ENCODE measurements around the gene CDYL. TPM values are rescaled to one million over a fixed set of nuclear protein-coding genes. Genes with fewer than 3 reads are reported as not detected.

CDYL gene
- total and polyA plus RNA-seq, 2 of the 4 experiments (the other 2 are of a cell fraction) = 14.2 to 92.1 TPM

DNA sequence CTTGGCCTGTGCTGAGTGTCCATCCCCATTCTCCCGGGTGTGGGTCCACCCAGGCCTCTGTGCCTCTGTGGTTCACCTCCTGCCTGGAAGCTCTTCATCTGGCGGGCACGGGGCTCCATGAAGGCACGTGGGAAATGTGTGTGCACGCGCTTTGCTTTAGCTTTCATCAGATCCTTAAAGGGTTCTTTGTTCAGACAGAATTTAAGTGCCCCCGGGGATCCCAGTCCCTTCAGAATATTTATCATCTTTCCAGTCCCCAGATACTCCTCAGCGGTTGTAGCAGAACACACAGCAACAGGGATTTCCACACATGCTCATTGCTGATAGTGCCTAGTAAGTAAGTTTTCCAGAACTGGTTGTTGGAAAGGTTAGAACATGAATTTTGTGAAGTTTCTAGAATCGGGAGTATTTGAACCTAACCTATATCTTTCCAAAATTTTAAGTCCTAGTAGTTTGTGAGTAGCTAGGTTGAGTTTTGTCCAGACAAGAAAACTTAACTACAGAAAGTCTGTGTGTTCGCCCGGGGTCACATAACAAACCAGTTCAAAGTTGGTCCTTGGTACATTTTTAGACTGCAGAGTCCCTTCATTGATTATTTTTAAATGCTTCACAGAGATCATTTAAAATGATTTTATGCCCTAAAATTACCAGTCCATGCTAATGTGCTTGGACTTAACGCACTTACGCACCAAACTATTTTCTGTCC is 159.9 kb downstream of the CDYL start:
- ChIA-PET CTCF (no interaction called here), POLR2A (ENCODE audit: unreplicated experiment) (no interaction called here)
- in situ Hi-C loops (cut with MboI; ENCODE audit: low sequenced_read_pairs) = loop anchor here (10.0 kb wide), 1 partner anchor 881 kb away; no protein-coding TSS in a partner anchor
- peaks cover 25% of the 10 kb centered on the region for H3K9me1 ChIP-seq (ENCODE audit: insufficient read depth, low read length)
- no peak overlapping the region for H2BK120ac ChIP-seq (ENCODE audit: low read depth, low read length)
- no peak overlapping the region for H2BK15ac ChIP-seq (ENCODE audit: low read depth, low read length)
- H3K27me3 ChIP-seq (ENCODE audit: control insufficient read depth, insufficient read depth, low read length) = no peaks in the 10 kb centered on the region
- no peak overlapping the region for H2BK20ac ChIP-seq (ENCODE audit: low read depth, low read length)
- H4K20me1 ChIP-seq (ENCODE audit: insufficient read depth, low read length) = peaks cover 26% of the 10 kb centered on the region; the same call in 1 of the 2 replicates
- TF ChIP-seq RAD21 (IDR thresholded peaks at IDR 0.05; ENCODE audit: low read length) (no peak), NFE2L2 (IDR thresholded peaks at IDR 0.05; ENCODE audit: low read depth, low read length) (no peak)
- TF ChIP-seq, protein P1, sequence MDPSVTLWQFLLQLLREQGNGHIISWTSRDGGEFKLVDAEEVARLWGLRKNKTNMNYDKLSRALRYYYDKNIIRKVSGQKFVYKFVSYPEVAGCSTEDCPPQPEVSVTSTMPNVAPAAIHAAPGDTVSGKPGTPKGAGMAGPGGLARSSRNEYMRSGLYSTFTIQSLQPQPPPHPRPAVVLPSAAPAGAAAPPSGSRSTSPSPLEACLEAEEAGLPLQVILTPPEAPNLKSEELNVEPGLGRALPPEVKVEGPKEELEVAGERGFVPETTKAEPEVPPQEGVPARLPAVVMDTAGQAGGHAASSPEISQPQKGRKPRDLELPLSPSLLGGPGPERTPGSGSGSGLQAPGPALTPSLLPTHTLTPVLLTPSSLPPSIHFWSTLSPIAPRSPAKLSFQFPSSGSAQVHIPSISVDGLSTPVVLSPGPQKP (IDR thresholded peaks at IDR 0.05; ENCODE audit: borderline replicate concordance, low read depth, low read length) = no peak
- H2AFZ ChIP-seq (replicated peaks; ENCODE audit: low read length, poor library complexity) = no peak overlapping the region
- H3K4me3 ChIP-seq (ENCODE audit: insufficient read depth, low read depth, low read length) = no peak overlapping the region
- H3K14ac ChIP-seq (replicated peaks; ENCODE audit: low read depth, low read length) = no peak overlapping the region
- no peak overlapping the region for H3K18ac ChIP-seq (ENCODE audit: low read depth, low read length)
- dilution Hi-C loops (cut with HindIII; ENCODE audit: low sequenced_read_pairs, unreplicated experiment) = no loop called here
- H3K4me2 ChIP-seq (ENCODE audit: low read depth, low read length) = no peak overlapping the region
- no peak overlapping the region for H2AK9ac ChIP-seq (replicated peaks; ENCODE audit: low read depth, low read length, poor library complexity)
- no peak overlapping the region for H3K27ac ChIP-seq (ENCODE audit: insufficient read depth, low read length)
- no peak overlapping the region for H2BK5ac ChIP-seq (ENCODE audit: low read depth, low read length, poor library complexity, severe bottlenecking)
- BruUV-seq (replicated peaks) = no TSS peak
- peaks cover 1% of the 10 kb centered on the region; the same call in 1 of the 2 replicates for H3K36me3 ChIP-seq (ENCODE audit: control insufficient read depth, insufficient read depth, low read length)
- no peak overlapping the region for H4K91ac ChIP-seq (ENCODE audit: insufficient read depth, low read depth, low read length)
- DNase-seq (no peak), ATAC-seq (ENCODE audit: low read depth) (no peak)
- H3K56ac ChIP-seq (ENCODE audit: extremely low read depth, insufficient read depth, low read length) = no peak overlapping the region
- H3K9me3 ChIP-seq (ENCODE audit: control insufficient read depth, insufficient read depth, low read length) = no peaks in the 10 kb centered on the region
- 87% methylated on average over 3 of the region's 13 CpGs; no CpG with 5 or more reads in 1 of the 2 experiments for WGBS, 2 experiments (ENCODE audit: extremely low coverage in 2 of 2, insufficient read length in 1 of 2)
- H2AK5ac ChIP-seq (ENCODE audit: low read depth, low read length) = peak overlapping the region; percentile 14; the same call in 1 of the 2 replicates
- H4K8ac ChIP-seq (ENCODE audit: low read depth in 2 of 2, low read length in 2 of 2) = no peak overlapping the region
- intact Hi-C loops (cut with micrococcal nuclease) = loop anchor here (1.0 to 2.0 kb wide), 3 partner anchors 159 to 623 kb away; partner anchors contain the start of gene CDYL
- H3K79me1 ChIP-seq (ENCODE audit: low read depth in 1 of 2, low read length in 2 of 2) = peaks cover 19 to 43% of the 10 kb centered on the region in 2 experiments
- peaks cover 12% of the 10 kb centered on the region for H3K4me1 ChIP-seq (ENCODE audit: control insufficient read depth, insufficient read depth, low read length)
- H3K9ac ChIP-seq (ENCODE audit: low read depth, low read length) = no peak overlapping the region
- H3K4ac ChIP-seq (ENCODE audit: low read depth, low read length) = no peak overlapping the region
- no peak overlapping the region for H4K5ac ChIP-seq (ENCODE audit: low read depth, low read length)
- no peak overlapping the region for H3K23ac ChIP-seq (ENCODE audit: low read depth, low read length)

All from IMR-90 (cell line).